A549 (cell line): ENCODE results near the gene KRT38.
"Not testable (repeated sequence)": the region's sequence is repeated elsewhere in the genome, so short reads cannot be mapped to it uniquely, and the experiment has no call there.

Experiments used
- CTCF ChIP-seq: fragments of >200 bp; sonication (Bioruptor Twin); formaldehyde crosslinking; IDR thresholded peaks from 3 replicates; pipeline ENCODE4 v1.5.1; 2016
- HOXB5 ChIP-seq: fragments of 250-450 bp; sonication (Bioruptor Pico); IDR thresholded peaks from 2 replicates; pipeline ENCODE4 v1.5.0; 2020; ENCODE audit warnings: mild to moderate bottlenecking, moderate library complexity
- MAFK ChIP-seq: fragments of 450-650 bp; IDR thresholded peaks from 2 replicates; pipeline ENCODE4 v1.6.1; 2014; ENCODE audit not compliant: partially characterized antibody
- NR3C1 ChIP-seq: fragments of >200 bp; sonication (Bioruptor Twin); formaldehyde crosslinking; IDR thresholded peaks from 3 replicates; pipeline ENCODE4 v1.6.1; 2017
- SMC3 ChIP-seq: fragments of >200 bp; sonication (Bioruptor Twin); formaldehyde crosslinking; IDR thresholded peaks from 3 replicates; pipeline ENCODE4 v1.6.1; 2018; ENCODE audit warnings: inconsistent platforms
- TP53 ChIP-seq: fragments of 250-450 bp; sonication (Bioruptor Pico); IDR thresholded peaks from 2 replicates; pipeline ENCODE4 v1.5.0; 2021; ENCODE audit warnings: mild to moderate bottlenecking, moderate library complexity
- ZC3H11A ChIP-seq: fragments of 450-650 bp; IDR thresholded peaks from 2 replicates; pipeline ENCODE4 v1.6.1; 2014; ENCODE audit warnings: antibody characterized with exemption, mild to moderate bottlenecking

GRCh38 chr17:41422586-41422985 lies 18.2 kb downstream of the KRT38 start:
- not testable (repeated sequence) for TF ChIP-seq HOXB5 (CRISPR knock-in tag); TP53; CTCF; ZC3H11A; NR3C1; SMC3; MAFK
